Fibroblast of lung (primary cell): ENCODE measurements around the gene MYL4. TPM values are rescaled to one million over a fixed set of nuclear protein-coding genes. Genes with fewer than 3 reads are reported as not detected.

Source experiments
- DNase-seq, 2 donors: peaks; one replicate each; pipeline versions ENCODE4 v3.0.0 to v3.0.0-alpha.2; 2010; ENCODE audit warnings: low read depth in 2 of 2
- H2AFZ ChIP-seq: 2 replicates; pipeline ENCODE4 v1.5.1; 2012; ENCODE audit warnings: low read length, control low read depth, inconsistent platforms
- H3K27ac ChIP-seq: 2 replicates; pipeline ENCODE4 v1.5.1; 2011; ENCODE audit warnings: low read length, control low read depth; ENCODE audit not compliant: insufficient read depth
- H3K27me3 ChIP-seq: 2 replicates; pipeline ENCODE4 v1.5.1; 2011; ENCODE audit warnings: mild to moderate bottlenecking, low read length; ENCODE audit not compliant: control insufficient read depth, insufficient read depth
- H3K36me3 ChIP-seq: 2 replicates; pipeline ENCODE4 v1.5.1; 2011; ENCODE audit warnings: low read length; ENCODE audit not compliant: control insufficient read depth, insufficient read depth
- H3K4me1 ChIP-seq: 2 replicates; pipeline ENCODE4 v1.5.1; 2011; ENCODE audit warnings: low read length; ENCODE audit not compliant: control insufficient read depth, insufficient read depth; ENCODE audit errors: extremely low read depth
- H3K4me2 ChIP-seq: 2 replicates; pipeline ENCODE4 v1.5.1; 2011; ENCODE audit warnings: low read length, control low read depth; ENCODE audit not compliant: insufficient read depth; ENCODE audit errors: extremely low read depth
- H3K4me3 ChIP-seq, 4 experiments: fragments of 200-600 bp in 1 of 4; sonication (generic) in 1 of 4; replicated peaks in 1 of 4; 2 replicates each; pipeline ENCODE4 v1.5.1; 2011 to 2016; ENCODE audit warnings: low read length in 4 of 4, low read depth in 3 of 4, mild to moderate bottlenecking in 3 of 4, control low read depth in 2 of 4, inconsistent platforms in 1 of 4, mixed read lengths in 1 of 4; ENCODE audit not compliant: insufficient read depth in 1 of 4; ENCODE audit errors: control extremely low read depth in 1 of 4
- H3K79me2 ChIP-seq: 2 replicates; pipeline ENCODE4 v1.5.1; 2012; ENCODE audit warnings: mild to moderate bottlenecking, low read length, inconsistent platforms; ENCODE audit not compliant: control insufficient read depth, insufficient read depth
- H3K9ac ChIP-seq: 2 replicates; pipeline ENCODE4 v1.5.1; 2011; ENCODE audit warnings: mild to moderate bottlenecking, low read length, control low read depth; ENCODE audit not compliant: insufficient read depth
- H3K9me3 ChIP-seq: 2 replicates; pipeline ENCODE4 v1.5.1; 2012; ENCODE audit warnings: low read depth, low read length; ENCODE audit not compliant: control insufficient read depth, insufficient read depth
- H4K20me1 ChIP-seq: 2 replicates; pipeline ENCODE4 v1.5.1; 2011; ENCODE audit warnings: low read length; ENCODE audit not compliant: control insufficient read depth, insufficient read depth; ENCODE audit errors: extremely low read depth
- CTCF ChIP-seq, 2 donors: IDR thresholded peaks in 1 of 2; conservative IDR thresholded peaks in 1 of 2; 1 replicate in 1 of 2; 2 replicates in 1 of 2; pipeline ENCODE4 v1.5.1; 2011 to 2012; ENCODE audit warnings: low read length in 2 of 2, control low read depth in 1 of 2, inconsistent platforms in 1 of 2, low read depth in 1 of 2, mild to moderate bottlenecking in 1 of 2
- EZH2 ChIP-seq: IDR thresholded peaks from 2 replicates; pipeline ENCODE4 v1.5.1; 2012; ENCODE audit warnings: low read length, control low read depth, mild to moderate bottlenecking; ENCODE audit errors: missing control alignments
- polyA plus RNA-seq, 2 donors: library from polyadenylated mRNA; depleted of rRNA in 1 of 2; stranded (reverse) in 1 of 2; unstranded in 1 of 2; fragments of >200 nt; gene quantifications; 2 replicates each; pipeline ENCODE4 v1.2.1, GENCODE V29; 2011 to 2012; ENCODE audit warnings: missing spikeins in 1 of 2
- total RNA-seq: library from RNA; depleted of rRNA; stranded (reverse); fragments of >200 nt; gene quantifications from 2 replicates; pipeline ENCODE4 v1.2.1, GENCODE V29; 2014

The MYL4 gene
- total and polyA plus RNA-seq, 2 donors (not counting 1 experiment from before 2014, with no cell fraction given): 1.3 TPM; not detected in 1

- Histone ChIP-seq H2AFZ (no peak overlapping the region), H3K9ac (no peak overlapping the region), H3K79me2 (peaks cover 94% of the 10 kb centered on the region), H3K4me1 (no peaks in the 10 kb centered on the region), H3K4me2 (no peak overlapping the region), H3K36me3 (peaks cover 3% of the 10 kb centered on the region), H3K4me3 (no peak overlapping the region), H3K27me3 (no peaks in the 10 kb centered on the region), H3K27ac (no peak overlapping the region), H4K20me1 (no peaks in the 10 kb centered on the region), H3K9me3 (no peaks in the 10 kb centered on the region)
- no peak for DNase-seq
- no peak for TF ChIP-seq CTCF (conservative IDR thresholded peaks at IDR 0.05 in 1 of 2, IDR thresholded peaks at IDR 0.05 in 1 of 2; ENCODE audit: low read depth in 1 of 2, low read length in 2 of 2)
- TF ChIP-seq EZH2: no peak
These were observed 32.7 kb upstream of the MYL4 start for GRCh38 chr17:47176389-47176826.

- peaks cover 3% of the 10 kb centered on the region for H3K36me3 ChIP-seq
- no peaks in the 10 kb centered on the region for H4K20me1 ChIP-seq
- no peaks in the 10 kb centered on the region for H3K9me3 ChIP-seq
- TF ChIP-seq CTCF (conservative IDR thresholded peaks at IDR 0.05 in 1 of 2, IDR thresholded peaks at IDR 0.05 in 1 of 2; ENCODE audit: low read depth in 1 of 2, low read length in 2 of 2) (no peak), EZH2 (no peak)
- no peaks in the 10 kb centered on the region for H3K27me3 ChIP-seq
- H3K79me2 ChIP-seq: peaks cover 95% of the 10 kb centered on the region
- no peak overlapping the region for H2AFZ ChIP-seq
- H3K4me1 ChIP-seq: no peaks in the 10 kb centered on the region
- H3K27ac ChIP-seq: no peak overlapping the region
- H3K9ac ChIP-seq: no peak overlapping the region
- no peak overlapping the region for H3K4me2 ChIP-seq
- H3K4me3 ChIP-seq: no peak overlapping the region
- DNase-seq: no peak
These were observed 31.9 kb upstream of the MYL4 start for GRCh38 chr17:47177261-47177660.

- no peaks in the 10 kb centered on the region for H3K9me3 ChIP-seq
- H3K27ac ChIP-seq: no peak overlapping the region
- TF ChIP-seq CTCF (conservative IDR thresholded peaks at IDR 0.05 in 1 of 2, IDR thresholded peaks at IDR 0.05 in 1 of 2; ENCODE audit: low read depth in 1 of 2, low read length in 2 of 2): no peak
- no peak for TF ChIP-seq EZH2
- H3K79me2 ChIP-seq: peaks cover 96% of the 10 kb centered on the region
- H3K27me3 ChIP-seq: no peaks in the 10 kb centered on the region
- H3K4me3 ChIP-seq: no peak overlapping the region
- no peak overlapping the region for H3K9ac ChIP-seq
- H3K4me2 ChIP-seq: no peak overlapping the region
- no peaks in the 10 kb centered on the region for H3K4me1 ChIP-seq
- H2AFZ ChIP-seq: no peak overlapping the region
- peaks cover 3% of the 10 kb centered on the region for H3K36me3 ChIP-seq
- peaks cover 2% of the 10 kb centered on the region for H4K20me1 ChIP-seq
- DNase-seq: no peak
These were observed 30.0 kb upstream of the MYL4 start for GRCh38 chr17:47179141-47179540.
